ENCODE data around the gene CEACAM1.
"Not testable (repeated sequence)": the region's sequence is repeated elsewhere in the genome, so short reads cannot be mapped to it uniquely, and the experiment has no call there.

The CEACAM1 gene

DNA sequence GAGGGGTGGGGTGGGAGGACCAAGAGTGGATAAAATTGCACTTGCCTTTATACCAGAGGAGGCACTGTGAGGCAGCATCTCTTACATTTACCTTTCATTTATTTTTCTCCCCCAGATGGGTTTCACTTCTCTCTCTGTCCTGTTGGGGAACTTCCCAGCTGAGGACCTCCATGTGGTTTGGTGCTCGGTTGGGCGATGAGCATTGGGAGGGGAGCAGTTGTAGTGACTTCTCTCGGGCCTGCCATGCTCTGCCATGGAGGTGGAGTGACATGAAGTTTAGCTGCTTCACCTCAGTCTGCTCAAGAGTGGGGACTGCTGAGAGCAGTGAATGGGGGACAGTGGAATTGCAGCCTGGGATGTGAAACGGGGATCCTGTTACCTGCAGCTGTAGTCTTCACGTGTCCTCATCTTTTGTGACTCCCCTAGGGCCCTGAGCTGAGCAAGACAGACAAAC, 62.4 kb downstream of the CEACAM1 start:
- Histone ChIP-seq H3K27me3 (ENCODE audit: control insufficient read depth, insufficient read depth, low read length) (no peaks in the 10 kb centered on the region), H3K4me1 (ENCODE audit: control insufficient read depth, insufficient read depth, low read length) (no peaks in the 10 kb centered on the region), H3K27ac (ENCODE audit: low read depth, low read length) (no peak overlapping the region), H3K9ac (ENCODE audit: low read length) (no peak overlapping the region), H3K4me3 (ENCODE audit: low read length) (no peak overlapping the region), H3K36me3 (ENCODE audit: control insufficient read depth, insufficient read depth, low read length) (no peaks in the 10 kb centered on the region)

- H3K36me3 ChIP-seq (ENCODE audit: control insufficient read depth, insufficient read depth, low read length) = no peaks in the 10 kb centered on the region
- no peak overlapping the region for H3K27ac ChIP-seq (ENCODE audit: low read depth, low read length)
- no peaks in the 10 kb centered on the region for H3K4me1 ChIP-seq (ENCODE audit: control insufficient read depth, insufficient read depth, low read length)
- H3K27me3 ChIP-seq (ENCODE audit: control insufficient read depth, insufficient read depth, low read length) = no peaks in the 10 kb centered on the region
- H3K9ac ChIP-seq (ENCODE audit: low read length) = no peak overlapping the region
- H3K4me3 ChIP-seq (ENCODE audit: low read length) = no peak overlapping the region
Measured at GRCh38 chr19:42461700-42462324, 66.5 kb downstream of the CEACAM1 start.

GRCh38 chr19:42461231-42461630, 67.0 kb downstream of the CEACAM1 start:
- not testable (repeated sequence) for H3K9ac ChIP-seq (ENCODE audit: low read length); H3K27me3 ChIP-seq (ENCODE audit: control insufficient read depth, insufficient read depth, low read length); H3K4me1 ChIP-seq (ENCODE audit: control insufficient read depth, insufficient read depth, low read length); H3K36me3 ChIP-seq (ENCODE audit: control insufficient read depth, insufficient read depth, low read length); H3K4me3 ChIP-seq (ENCODE audit: low read length); H3K27ac ChIP-seq (ENCODE audit: low read depth, low read length)

DNA sequence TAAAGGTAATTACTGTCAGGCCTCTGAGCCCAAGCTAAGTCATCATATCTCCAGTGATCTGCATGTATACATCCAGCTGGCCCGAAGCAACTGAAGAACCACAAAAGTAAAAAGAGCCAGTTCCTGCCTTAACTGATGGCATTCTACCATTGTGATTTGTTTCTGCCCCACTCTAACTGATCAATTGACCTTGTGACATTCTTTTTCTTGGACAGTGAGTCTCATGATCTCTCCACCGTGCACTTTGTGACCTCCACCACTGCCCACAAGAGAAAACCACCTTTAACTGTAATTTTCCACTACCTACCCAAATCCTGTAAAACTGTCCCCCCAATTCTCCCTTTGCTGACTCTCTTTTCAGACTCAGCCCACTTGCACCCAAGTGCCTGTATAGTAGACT, 68.4 kb downstream of the CEACAM1 start:
- H3K4me3 ChIP-seq (ENCODE audit: low read length) = no peak overlapping the region
- H3K9ac ChIP-seq (ENCODE audit: low read length) = no peak overlapping the region
- H3K36me3 ChIP-seq (ENCODE audit: control insufficient read depth, insufficient read depth, low read length) = no peaks in the 10 kb centered on the region
- no peaks in the 10 kb centered on the region for H3K27me3 ChIP-seq (ENCODE audit: control insufficient read depth, insufficient read depth, low read length)
- H3K4me1 ChIP-seq (ENCODE audit: control insufficient read depth, insufficient read depth, low read length) = no peaks in the 10 kb centered on the region
- H3K27ac ChIP-seq (ENCODE audit: low read depth, low read length) = no peak overlapping the region
